ENCODE measurements around the gene BRMS1L. TPM values are rescaled to one million over a fixed set of nuclear protein-coding genes. Genes with fewer than 3 reads are reported as not detected.

BRMS1L gene
- total and polyA plus RNA-seq, 2 donors (not counting 3 experiments of a cell fraction or from before 2014, with no cell fraction given) = 4.0 to 7.7 TPM

DNA sequence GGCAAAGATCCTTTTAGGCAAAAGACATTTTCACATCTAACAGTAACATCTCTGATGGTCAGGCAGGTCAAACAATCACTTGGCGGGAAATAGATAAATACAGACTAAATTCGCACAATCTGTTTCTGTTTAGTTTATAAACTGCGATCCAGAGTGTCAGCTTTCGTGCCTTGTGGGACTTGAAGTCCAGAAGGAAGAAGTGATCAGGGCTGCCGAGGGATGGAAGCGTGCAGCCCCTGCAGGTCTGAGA, 245 bp upstream of the BRMS1L start:
- peak overlapping the region; percentile 97 for H3K4me2 ChIP-seq (ENCODE audit: insufficient read depth, low read length)
- H3K4me1 ChIP-seq (ENCODE audit: control insufficient read depth, extremely low read depth, insufficient read depth, low read length) = peaks cover 10% of the 10 kb centered on the region
- no peak for FAIRE-seq
- H4K20me1 ChIP-seq (replicated peaks; ENCODE audit: control insufficient read depth, extremely low read depth, insufficient read depth, low read length) = no peaks in the 10 kb centered on the region
- H3K9me3 ChIP-seq (replicated peaks; ENCODE audit: control insufficient read depth, insufficient read depth, low read length) = no peaks in the 10 kb centered on the region
- dilution Hi-C loops (cut with MboI; ENCODE audit: extremely low pct_ligation_motif_present, low sequenced_read_pairs) = no loop called here
- intact Hi-C loops (cut with micrococcal nuclease) = loop anchor here (1.0 to 5.0 kb wide), 4 partner anchors 17 to 1289 kb away; partner anchors contain the start of genes EAPP, INSM2 and RALGAPA1
- H3K9ac ChIP-seq (replicated peaks; ENCODE audit: extremely low read depth, insufficient read depth, low read length) = peak overlapping the region; percentile 49
- ChIA-PET CTCF (interaction anchor here (0.7 to 2.7 kb wide), 7 partner anchors 8 to 386 kb away, joined by 3 to 12 read pairs (median 7); partner anchors contain the start of gene RALGAPA1), POLR2A (interaction anchor here (0.6 to 0.7 kb wide), 6 partner anchors 16 to 1371 kb away, joined by 3 to 5 read pairs (median 3); partner anchors contain the start of gene RALGAPA1)
- peaks cover 5% of the 10 kb centered on the region for H3K79me2 ChIP-seq (ENCODE audit: control insufficient read depth, insufficient read depth, low read length)
- no peak overlapping the region for H3K27ac ChIP-seq (ENCODE audit: insufficient read depth, low read depth, low read length)
- H2AFZ ChIP-seq (ENCODE audit: low read depth, low read length) = peak overlapping the region; percentile 79
- TF ChIP-seq MYC (IDR thresholded peaks at IDR 0.05; ENCODE audit: low read depth, low read length) (no peak), GATA2 (IDR thresholded peaks at IDR 0.05; ENCODE audit: insufficient read depth, insufficient read length, low read depth, low read length) (no peak), EZH2 (IDR thresholded peaks at IDR 0.05; ENCODE audit: borderline replicate concordance, low read depth, low read length, severe bottlenecking) (no peak), FOS (IDR thresholded peaks at IDR 0.05; ENCODE audit: borderline replicate concordance, insufficient read depth, low read length) (no peak), JUN (IDR thresholded peaks at IDR 0.05; ENCODE audit: borderline replicate concordance, insufficient read depth, insufficient read length, low read depth) (no peak), POLR2AphosphoS5 (IDR thresholded peaks at IDR 0.05; ENCODE audit: insufficient read depth, low read depth, low read length) (no peak), POLR2A (IDR thresholded peaks at IDR 0.05; ENCODE audit: low read depth, low read length) (no peak)
- TF ChIP-seq, protein P1, sequence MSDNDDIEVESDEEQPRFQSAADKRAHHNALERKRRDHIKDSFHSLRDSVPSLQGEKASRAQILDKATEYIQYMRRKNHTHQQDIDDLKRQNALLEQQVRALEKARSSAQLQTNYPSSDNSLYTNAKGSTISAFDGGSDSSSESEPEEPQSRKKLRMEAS (IDR thresholded peaks at IDR 0.05; ENCODE audit: insufficient read depth, insufficient read length) = no peak
- TF ChIP-seq, protein P2, sequence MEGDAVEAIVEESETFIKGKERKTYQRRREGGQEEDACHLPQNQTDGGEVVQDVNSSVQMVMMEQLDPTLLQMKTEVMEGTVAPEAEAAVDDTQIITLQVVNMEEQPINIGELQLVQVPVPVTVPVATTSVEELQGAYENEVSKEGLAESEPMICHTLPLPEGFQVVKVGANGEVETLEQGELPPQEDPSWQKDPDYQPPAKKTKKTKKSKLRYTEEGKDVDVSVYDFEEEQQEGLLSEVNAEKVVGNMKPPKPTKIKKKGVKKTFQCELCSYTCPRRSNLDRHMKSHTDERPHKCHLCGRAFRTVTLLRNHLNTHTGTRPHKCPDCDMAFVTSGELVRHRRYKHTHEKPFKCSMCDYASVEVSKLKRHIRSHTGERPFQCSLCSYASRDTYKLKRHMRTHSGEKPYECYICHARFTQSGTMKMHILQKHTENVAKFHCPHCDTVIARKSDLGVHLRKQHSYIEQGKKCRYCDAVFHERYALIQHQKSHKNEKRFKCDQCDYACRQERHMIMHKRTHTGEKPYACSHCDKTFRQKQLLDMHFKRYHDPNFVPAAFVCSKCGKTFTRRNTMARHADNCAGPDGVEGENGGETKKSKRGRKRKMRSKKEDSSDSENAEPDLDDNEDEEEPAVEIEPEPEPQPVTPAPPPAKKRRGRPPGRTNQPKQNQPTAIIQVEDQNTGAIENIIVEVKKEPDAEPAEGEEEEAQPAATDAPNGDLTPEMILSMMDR (IDR thresholded peaks at IDR 0.05; ENCODE audit: extremely low read depth in 1 of 2, insufficient read depth in 1 of 2, low read depth in 1 of 2, low read length in 2 of 2) = no peak
- H3K9me1 ChIP-seq (replicated peaks; ENCODE audit: control insufficient read depth, extremely low read depth, insufficient read depth, low read length) = no peaks in the 10 kb centered on the region
- peaks cover 2% of the 10 kb centered on the region in 2 experiments for H3K27me3 ChIP-seq (ENCODE audit: control insufficient read depth in 2 of 2, insufficient read depth in 2 of 2, low read length in 2 of 2)
- H3K36me3 ChIP-seq (ENCODE audit: control insufficient read depth in 2 of 2, extremely low read depth in 1 of 2, insufficient read depth in 2 of 2, low read length in 2 of 2) = no peaks in the 10 kb centered on the region
- H3K4me3 ChIP-seq (replicated peaks in 1 of 3; ENCODE audit: insufficient read depth in 1 of 3, low read depth in 1 of 3, low read length in 3 of 3) = peak overlapping the region; percentile 56 to 92 (median 81)
- DNase-seq (ENCODE audit: low read depth, low spot score) = no peak
- BruUV-seq (replicated peaks) = no TSS peak

Data from endothelial cell of umbilical vein (primary cell).